Activated CD8-positive, alpha-beta memory T cell treated with anti-CD3 and anti-CD28 coated beads for 36 hours (primary cell): ENCODE data around the gene NADK2. TPM values are rescaled to one million over a fixed set of nuclear protein-coding genes. Genes with fewer than 3 reads are reported as not detected.
"Not testable (repeated sequence)": the region's sequence is repeated elsewhere in the genome, so short reads cannot be mapped to it uniquely, and the experiment has no call there.

Experiments used
- CTCF ChIA-PET: fragments of 350-600 bp; sonication (Branson Sonifier 250); formaldehyde crosslinking; loops from one replicate; lab custom pipeline; 2021; ENCODE audit warnings: antibody characterized with exemption; lab: Charles Lee
- POLR2A ChIA-PET: fragments of 350-600 bp; sonication (Branson Sonifier 250); formaldehyde crosslinking; loops from one replicate; lab custom pipeline; 2021; ENCODE audit warnings: antibody characterized with exemption; lab: Charles Lee
- total RNA-seq, 2 experiments: library from RNA; stranded (reverse); gene quantifications; one replicate each; pipeline ENCODE4 v1.2.3, GENCODE V29; 2021

The NADK2 gene
- 10 to 100 TPM; 22.5 to 27.0 TPM for total RNA-seq

DNA sequence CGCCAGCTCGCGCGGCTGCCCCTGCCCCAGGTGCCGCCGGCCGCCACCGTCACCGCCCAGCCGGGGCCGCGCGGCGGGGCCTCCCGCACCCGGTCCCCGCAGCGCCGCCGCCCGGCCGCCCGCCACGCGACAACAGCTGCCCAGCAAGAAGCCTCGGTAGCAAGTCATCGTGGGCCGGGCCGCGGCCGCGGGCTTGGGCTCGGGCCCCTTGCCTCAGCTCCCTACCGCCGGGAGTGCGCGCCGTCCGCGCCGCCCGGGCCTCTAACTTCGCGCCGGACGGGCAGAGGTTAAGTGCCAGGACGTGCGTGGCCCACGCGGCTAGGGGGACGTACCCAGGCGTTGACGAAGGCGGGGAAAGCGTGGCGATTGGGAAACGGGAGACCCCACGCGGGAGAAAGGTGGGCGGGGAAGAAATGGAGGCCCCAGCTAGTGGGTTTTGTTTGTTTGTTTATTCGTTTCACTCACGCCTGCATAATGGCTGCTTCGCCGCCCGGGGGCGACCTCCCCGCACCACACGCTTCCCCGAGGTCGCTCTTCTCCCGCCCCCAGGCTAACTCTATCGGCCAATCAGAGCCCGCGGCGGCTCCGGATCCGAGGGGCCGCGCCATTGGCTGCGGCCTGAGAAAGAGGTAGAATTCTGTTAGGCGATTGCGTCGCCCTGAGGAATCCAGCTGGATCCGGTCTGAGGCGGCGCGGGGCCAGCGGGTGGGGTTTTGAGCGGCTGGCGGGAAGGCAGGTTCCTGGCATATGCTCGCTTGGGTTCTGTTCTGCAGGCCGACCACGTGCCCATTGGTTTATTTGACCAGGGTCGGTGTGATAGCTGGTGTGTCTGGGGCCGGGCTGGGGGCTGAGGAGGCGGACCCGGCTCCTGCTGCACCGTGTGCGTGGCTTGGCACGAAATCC, at the start of gene NADK2:
NADK2 (minus strand) TSS at position 295 of the 903 bp plus-strand sequence; CDS start at position 168, 127 bp downstream.
- ChIA-PET POLR2A (interaction anchor here (0.5 to 3.1 kb wide), 8 partner anchors 9 to 388 kb away, joined by 3 to 25 read pairs (median 4); partner anchors contain the start of genes LMBRD2 and SKP2), CTCF (interaction anchor here (0.6 to 1.9 kb wide), 9 partner anchors 12 to 451 kb away, joined by 3 to 12 read pairs (median 3); partner anchors contain the start of genes LMBRD2, RANBP3L and SKP2)

DNA sequence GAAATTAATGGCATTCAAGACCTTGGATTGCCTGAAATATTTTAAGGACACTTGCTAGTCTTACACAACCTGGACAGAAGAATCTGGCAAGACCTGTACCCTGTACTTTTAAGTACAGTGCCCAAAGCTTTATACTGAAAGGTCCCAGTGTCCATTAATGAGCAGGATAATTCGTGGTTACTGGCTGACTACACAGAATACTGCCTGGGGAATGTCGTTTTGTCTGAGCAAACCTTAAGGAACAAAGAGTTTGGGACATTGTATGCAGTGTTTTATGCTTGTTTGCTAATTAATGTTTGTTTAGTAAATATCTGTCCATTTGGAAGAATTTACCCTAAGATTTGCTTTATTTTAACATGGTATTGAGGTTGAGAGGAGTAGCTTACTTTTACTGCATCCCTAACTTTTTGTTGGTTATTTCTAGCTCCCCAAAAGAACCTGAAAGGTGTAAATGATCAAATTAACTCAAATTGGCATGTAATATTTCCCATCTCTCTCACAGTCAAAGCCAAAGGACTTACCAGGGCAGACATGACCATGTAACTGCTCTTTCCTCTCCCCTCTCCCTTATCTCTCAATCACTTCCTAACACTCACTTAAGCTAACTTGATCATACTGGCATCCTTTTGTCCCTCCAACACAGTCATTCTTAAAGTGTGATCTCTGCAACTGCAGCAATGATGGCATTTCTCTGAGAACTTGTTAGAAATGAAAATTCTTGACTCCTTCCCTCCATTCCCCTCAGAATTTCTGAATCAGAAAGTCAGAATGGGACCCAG, 44.3 kb upstream of the NADK2 start:
- CTCF ChIA-PET = no interaction called here
- POLR2A ChIA-PET = no interaction called here

DNA sequence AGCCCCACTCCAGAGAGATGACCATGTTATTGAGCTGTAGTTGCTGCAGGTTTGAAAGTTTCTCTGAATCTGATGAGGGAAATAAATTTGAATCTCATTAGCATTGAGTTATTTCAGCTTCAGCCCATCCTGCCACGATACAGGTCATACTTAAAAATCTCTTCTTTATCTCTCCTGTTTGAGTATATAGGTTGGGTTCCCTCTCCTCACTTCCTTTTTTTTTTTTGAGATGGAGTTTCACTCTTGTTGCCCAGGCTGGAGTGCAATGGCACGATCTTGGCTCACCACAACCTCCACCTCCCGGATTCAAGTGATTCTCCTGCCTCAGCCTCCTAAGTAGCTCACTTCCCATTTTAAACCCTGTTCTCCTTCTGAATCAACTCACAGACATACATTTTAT, 42.0 kb upstream of the NADK2 start:
- POLR2A ChIA-PET, CTCF ChIA-PET: not testable (repeated sequence)

DNA sequence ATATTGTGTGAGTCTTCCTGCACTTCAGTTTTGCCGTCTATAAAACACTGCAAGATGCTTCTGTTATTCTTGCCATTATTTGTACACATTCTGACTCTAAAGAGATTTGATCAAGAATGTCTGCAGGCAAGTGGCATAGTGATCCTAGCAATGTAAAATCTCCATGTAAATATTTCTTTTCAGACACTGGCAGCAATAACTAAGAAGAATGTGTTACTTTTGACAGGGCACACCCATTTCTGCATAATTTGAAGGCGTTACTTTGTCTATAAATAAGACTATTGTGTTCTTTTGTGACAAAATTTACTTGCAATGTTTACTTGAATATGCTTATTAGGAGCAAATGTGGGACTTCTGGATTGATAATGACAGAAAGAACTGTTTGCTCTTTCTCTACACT, 39.9 kb upstream of the NADK2 start:
- ChIA-PET CTCF (no interaction called here), POLR2A (no interaction called here)

DNA sequence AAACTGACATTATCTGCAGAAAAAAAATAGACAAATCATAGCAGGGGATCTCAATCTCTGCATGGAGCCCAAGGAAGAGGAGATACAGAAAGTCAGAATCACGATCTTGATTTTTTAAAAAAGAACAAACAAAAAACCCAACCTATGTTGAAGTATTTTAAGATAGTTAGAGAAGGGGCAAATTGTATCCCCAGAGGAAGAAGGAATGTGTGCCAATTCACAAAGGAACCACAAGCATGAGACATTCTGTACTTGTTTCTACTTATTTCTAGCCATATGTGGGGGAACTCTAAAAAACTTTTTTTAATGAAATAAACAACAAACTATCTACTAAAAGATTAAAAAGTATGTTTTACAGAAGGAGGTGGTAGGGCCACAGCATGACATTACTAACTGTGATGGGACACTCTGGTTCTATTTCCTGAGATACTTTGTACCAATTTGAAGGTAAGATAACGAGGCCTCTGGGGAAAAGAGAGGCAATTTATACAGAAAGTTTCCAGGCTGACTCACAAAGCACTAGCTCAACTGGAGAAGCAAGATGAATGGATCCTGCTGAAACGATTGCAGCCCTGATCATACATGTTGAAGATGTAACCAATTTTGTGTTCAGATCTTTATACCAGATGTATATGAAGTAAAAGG, 37.5 kb upstream of the NADK2 start:
- ChIA-PET POLR2A (no interaction called here), CTCF (interaction anchor here (0.6 kb wide), 1 partner anchor 16 kb away, joined by 3 read pairs; no protein-coding TSS in a partner anchor)

- ChIA-PET POLR2A (no interaction called here), CTCF (no interaction called here)
Observed at GRCh38 chr5:36277521-36278176, 35.9 kb upstream of the NADK2 start.

- ChIA-PET POLR2A (no interaction called here), CTCF (no interaction called here)
Observed at GRCh38 chr5:36276864-36277263, 35.1 kb upstream of the NADK2 start.

- CTCF ChIA-PET = interaction anchor here (1.2 kb wide), 1 partner anchor 8 kb away, joined by 3 read pairs; no protein-coding TSS in a partner anchor
- POLR2A ChIA-PET = no interaction called here
Observed at GRCh38 chr5:36273809-36274526, 32.2 kb upstream of the NADK2 start.

DNA sequence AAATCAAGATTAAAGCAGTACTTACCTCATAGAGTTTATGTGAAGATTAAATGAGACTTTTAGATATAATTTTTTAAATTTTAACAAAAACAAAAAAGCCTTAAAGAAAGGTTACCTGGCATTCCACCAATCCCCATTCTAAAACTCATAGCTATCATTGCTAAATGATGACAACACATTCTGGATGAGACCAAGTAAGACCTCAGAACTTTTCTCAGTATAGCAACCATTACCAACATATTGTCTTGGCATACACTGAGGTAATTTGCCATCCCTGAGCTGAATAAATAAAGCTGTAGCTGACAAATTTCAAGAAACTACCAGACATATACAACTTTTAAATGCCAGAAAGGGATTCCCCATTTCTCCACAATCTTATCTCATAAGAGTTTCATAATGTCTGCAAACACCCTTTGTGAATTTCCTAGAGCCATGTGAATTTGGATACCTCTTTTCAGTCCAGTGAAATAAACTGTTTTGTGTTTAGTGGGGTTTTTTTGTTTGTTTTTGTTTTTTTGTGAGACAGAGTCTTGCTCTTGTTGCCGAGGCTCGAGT, 30.5 kb upstream of the NADK2 start:
- POLR2A ChIA-PET = no interaction called here
- CTCF ChIA-PET = interaction anchor here (0.6 to 0.9 kb wide), 2 partner anchors 30 to 458 kb away, joined by 3 read pairs; partner anchors contain the start of gene NADK2

DNA sequence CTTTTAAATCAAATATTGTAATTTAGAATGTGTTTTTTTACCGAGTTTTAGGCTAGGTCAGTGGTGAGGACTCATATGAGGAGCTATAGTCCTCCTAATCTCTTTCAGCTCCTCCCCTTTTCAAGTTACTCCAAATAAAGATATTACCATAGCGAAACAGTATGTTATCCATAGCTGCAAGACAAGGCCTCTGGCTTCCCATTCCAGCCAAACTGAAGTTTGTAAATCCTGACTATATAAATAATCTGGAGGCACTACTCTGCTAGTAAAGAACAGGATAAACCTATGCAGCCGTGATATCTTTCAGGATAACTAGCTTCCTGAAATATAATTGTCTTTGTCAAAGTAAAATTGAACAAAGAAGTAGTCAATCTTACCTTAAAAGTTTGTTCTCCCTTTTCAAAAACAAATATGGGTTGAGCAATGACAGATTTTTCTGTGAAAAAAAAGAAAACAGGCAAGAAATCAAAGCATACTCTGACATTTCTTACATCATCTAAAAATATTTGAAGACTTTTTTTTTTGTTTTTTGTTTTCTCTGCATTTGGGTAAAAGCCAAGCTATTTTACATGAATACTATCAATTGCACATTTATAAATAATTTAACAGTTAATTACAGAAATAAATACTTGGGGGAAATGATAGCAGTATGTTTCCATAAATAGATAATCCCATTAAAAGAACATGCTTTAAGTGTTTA, 29.3 kb upstream of the NADK2 start:
- POLR2A ChIA-PET = no interaction called here
- CTCF ChIA-PET = interaction anchor here (0.8 kb wide), 1 partner anchor 192 kb away, joined by 3 read pairs; no protein-coding TSS in a partner anchor

- ChIA-PET POLR2A (no interaction called here), CTCF (no interaction called here)
Observed at GRCh38 chr5:36270175-36270574, 28.4 kb upstream of the NADK2 start.

DNA sequence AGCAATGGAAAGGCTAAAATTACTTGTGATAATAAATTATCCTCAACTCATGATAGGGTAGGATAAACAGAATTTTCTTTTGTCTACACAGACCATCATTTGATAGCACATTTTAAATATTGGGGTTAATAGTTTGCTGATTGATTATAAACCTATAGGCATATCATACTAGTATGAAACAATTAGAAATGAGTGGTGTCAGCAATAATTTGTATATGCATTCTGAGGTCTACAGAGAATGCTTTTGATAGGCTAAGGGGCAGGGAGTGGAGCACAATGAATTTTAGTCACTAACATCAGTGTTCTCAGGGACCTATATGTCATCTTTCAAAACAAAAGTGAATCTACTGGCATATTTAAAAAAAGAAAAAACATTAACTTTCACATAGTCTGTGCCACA, 27.8 kb upstream of the NADK2 start:
- ChIA-PET POLR2A (no interaction called here), CTCF (no interaction called here)

DNA sequence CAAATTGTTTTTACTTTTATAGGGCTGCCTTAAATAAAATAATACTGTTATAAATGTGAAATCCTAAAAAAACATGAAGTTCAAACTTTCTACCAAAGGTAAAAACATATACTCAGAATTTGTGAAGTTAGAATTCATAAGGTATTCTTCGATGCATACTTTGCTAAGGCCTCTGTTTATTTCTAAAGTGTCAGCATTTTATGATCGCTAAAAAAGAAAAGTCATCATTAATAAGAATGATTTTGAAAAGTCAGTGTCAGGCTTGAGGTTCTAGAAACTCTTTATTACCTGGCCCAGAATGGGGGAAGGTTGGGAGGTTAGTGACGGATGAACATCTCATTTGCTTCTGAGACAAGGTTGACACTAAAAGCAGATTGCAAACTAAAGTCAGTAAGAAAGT, 26.2 kb upstream of the NADK2 start:
- ChIA-PET CTCF (no interaction called here), POLR2A (no interaction called here)

- ChIA-PET POLR2A (no interaction called here), CTCF (no interaction called here)
Observed at GRCh38 chr5:36264202-36264760, 22.6 kb upstream of the NADK2 start.

DNA sequence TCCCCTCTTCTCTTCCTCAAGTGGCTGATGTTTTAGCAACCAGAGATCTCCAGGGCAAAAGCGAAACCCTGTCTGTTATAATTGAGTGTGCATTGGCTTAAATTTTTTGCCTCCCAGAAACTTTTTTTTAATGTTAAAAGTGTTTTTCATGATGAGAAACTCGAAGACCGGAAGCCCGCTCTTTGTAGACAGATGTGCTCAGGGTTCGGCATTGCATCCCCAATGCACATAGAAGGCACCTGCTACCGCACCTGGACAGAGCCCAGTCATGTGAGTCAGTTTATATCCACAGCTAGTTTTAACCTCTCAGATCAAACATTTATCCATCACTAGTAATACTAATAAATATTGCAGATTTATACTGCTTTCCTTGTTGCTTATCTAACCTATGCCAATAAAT, 19.5 kb upstream of the NADK2 start:
- ChIA-PET CTCF (no interaction called here), POLR2A (no interaction called here)

- CTCF ChIA-PET = no interaction called here
- POLR2A ChIA-PET = no interaction called here
Observed at GRCh38 chr5:36253575-36253974, 11.8 kb upstream of the NADK2 start.

DNA sequence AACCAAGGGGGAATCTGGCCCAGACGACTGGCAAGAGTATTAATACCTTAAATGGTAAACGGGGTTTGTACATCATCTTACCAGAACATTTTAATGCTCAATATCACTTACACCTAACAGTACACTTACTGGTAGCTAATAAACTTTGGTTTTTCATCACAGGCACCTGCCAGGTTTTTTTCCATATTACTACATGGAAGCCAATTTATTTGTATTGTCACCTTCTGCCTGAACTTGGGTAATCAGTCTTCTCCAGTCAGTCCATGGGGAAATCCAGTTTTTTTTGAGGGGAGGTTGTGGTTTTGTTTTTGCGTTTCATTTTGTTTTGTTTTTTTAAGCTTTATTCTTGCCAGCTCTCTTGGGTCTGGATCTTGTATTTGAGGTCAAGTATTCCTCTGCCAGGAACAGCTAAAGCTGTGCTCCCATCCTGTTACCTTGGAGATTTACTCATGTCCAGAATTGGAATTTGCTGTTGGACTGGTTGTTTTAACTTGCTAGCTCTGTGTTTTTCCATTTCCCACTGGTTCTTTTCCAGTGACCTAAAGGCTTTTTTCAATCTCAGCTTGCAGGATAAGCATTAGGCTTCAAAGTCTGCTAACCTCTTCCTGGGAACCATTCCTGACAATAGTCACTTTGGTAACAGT, 11.1 kb upstream of the NADK2 start:
- POLR2A ChIA-PET = no interaction called here
- CTCF ChIA-PET = no interaction called here
